ENCODE measurements around the gene PDIA3. TPM values are rescaled to one million over a fixed set of nuclear protein-coding genes. Genes with fewer than 3 reads are reported as not detected.
A peak's percentile ranks its signal among the peaks of the same experiment; 100 is the strongest.

Gene PDIA3
- total and polyA plus RNA-seq, 2 of the 13 experiments (the other 11 are each of a cell fraction or from before 2014, with no cell fraction given), result 238 to 433 TPM

DNA sequence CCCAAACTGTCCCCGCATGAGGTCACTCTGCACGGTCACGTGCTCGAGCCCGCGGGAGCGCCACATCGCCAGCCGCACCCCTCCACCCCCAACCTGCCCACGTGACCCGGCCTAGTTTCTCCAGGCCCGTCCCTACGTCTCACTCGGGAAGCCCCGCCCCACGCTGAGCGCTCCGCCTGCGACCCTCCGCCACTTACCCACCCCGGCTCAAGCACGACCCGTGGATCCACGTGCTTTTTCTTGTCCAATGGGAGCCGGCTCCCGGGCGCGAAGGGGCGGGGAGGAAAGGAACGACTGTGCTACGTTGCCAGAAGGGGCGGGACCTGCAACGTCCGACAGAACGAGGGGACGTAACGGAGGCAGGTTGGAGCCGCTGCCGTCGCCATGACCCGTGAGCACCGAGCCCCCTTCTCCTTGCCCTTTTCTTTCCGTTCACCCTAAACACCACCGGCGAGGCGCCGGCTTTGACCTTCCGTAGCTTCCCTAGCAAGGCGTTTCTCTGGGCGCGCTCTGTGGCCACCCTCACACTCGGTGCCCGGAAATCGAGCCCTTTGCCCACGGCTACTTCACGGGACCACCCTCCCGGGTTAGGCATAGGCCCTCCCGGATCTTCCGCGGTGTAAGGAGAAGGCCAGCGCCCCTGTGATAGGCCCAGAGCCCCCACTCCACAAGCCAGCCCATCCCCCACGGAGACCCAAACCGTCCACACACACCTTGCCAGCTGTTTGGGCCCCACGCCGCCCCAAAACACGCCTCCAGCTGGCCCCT lies 45.9 kb downstream of the PDIA3 start, which contains the start of gene SERF2 (continued):
- TF ChIP-seq ZNF766 (CRISPR knock-in tag; IDR thresholded peaks at IDR 0.05; ENCODE audit: borderline replicate concordance) (no peak), TAF15 (IDR thresholded peaks at IDR 0.05; ENCODE audit: low read depth, low read length, poor library complexity, severe bottlenecking) (no peak), ZNF549 (CRISPR knock-in tag; IDR thresholded peaks at IDR 0.05) (no peak), ZKSCAN5 (CRISPR knock-in tag; IDR thresholded peaks at IDR 0.05) (peak; percentile 30; the same call in 1 of the 2 replicates), CBX1 (IDR thresholded peaks at IDR 0.05; ENCODE audit: low read depth) (no peak), ZNF776 (CRISPR knock-in tag; IDR thresholded peaks at IDR 0.05) (peak; percentile 14; the same call in 1 of the 2 replicates), STAG1 (CRISPR knock-in tag; IDR thresholded peaks at IDR 0.05) (no peak), ZNF737 (CRISPR knock-in tag; IDR thresholded peaks at IDR 0.05; ENCODE audit: borderline replicate concordance) (no peak), CBFB (CRISPR knock-in tag; IDR thresholded peaks at IDR 0.05) (no peak)
- TF ChIP-seq, protein P1, sequence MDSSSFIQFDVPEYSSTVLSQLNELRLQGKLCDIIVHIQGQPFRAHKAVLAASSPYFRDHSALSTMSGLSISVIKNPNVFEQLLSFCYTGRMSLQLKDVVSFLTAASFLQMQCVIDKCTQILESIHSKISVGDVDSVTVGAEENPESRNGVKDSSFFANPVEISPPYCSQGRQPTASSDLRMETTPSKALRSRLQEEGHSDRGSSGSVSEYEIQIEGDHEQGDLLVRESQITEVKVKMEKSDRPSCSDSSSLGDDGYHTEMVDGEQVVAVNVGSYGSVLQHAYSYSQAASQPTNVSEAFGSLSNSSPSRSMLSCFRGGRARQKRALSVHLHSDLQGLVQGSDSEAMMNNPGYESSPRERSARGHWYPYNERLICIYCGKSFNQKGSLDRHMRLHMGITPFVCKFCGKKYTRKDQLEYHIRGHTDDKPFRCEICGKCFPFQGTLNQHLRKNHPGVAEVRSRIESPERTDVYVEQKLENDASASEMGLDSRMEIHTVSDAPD (CRISPR knock-in tag; IDR thresholded peaks at IDR 0.05), result no peak
- TF ChIP-seq, protein P2, sequence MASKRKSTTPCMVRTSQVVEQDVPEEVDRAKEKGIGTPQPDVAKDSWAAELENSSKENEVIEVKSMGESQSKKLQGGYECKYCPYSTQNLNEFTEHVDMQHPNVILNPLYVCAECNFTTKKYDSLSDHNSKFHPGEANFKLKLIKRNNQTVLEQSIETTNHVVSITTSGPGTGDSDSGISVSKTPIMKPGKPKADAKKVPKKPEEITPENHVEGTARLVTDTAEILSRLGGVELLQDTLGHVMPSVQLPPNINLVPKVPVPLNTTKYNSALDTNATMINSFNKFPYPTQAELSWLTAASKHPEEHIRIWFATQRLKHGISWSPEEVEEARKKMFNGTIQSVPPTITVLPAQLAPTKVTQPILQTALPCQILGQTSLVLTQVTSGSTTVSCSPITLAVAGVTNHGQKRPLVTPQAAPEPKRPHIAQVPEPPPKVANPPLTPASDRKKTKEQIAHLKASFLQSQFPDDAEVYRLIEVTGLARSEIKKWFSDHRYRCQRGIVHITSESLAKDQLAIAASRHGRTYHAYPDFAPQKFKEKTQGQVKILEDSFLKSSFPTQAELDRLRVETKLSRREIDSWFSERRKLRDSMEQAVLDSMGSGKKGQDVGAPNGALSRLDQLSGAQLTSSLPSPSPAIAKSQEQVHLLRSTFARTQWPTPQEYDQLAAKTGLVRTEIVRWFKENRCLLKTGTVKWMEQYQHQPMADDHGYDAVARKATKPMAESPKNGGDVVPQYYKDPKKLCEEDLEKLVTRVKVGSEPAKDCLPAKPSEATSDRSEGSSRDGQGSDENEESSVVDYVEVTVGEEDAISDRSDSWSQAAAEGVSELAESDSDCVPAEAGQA (IDR thresholded peaks at IDR 0.05; ENCODE audit: low read depth), result no peak
- TF ChIP-seq, protein P2 (CRISPR knock-in tag; IDR thresholded peaks at IDR 0.05; ENCODE audit: borderline replicate concordance), result no peak
- TF ChIP-seq, protein P3, sequence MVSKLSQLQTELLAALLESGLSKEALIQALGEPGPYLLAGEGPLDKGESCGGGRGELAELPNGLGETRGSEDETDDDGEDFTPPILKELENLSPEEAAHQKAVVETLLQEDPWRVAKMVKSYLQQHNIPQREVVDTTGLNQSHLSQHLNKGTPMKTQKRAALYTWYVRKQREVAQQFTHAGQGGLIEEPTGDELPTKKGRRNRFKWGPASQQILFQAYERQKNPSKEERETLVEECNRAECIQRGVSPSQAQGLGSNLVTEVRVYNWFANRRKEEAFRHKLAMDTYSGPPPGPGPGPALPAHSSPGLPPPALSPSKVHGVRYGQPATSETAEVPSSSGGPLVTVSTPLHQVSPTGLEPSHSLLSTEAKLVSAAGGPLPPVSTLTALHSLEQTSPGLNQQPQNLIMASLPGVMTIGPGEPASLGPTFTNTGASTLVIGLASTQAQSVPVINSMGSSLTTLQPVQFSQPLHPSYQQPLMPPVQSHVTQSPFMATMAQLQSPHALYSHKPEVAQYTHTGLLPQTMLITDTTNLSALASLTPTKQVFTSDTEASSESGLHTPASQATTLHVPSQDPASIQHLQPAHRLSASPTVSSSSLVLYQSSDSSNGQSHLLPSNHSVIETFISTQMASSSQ (IDR thresholded peaks at IDR 0.05; ENCODE audit: low read depth), result no peak
- TF ChIP-seq, protein P3 (CRISPR knock-in tag; IDR thresholded peaks at IDR 0.05; ENCODE audit: borderline replicate concordance), result peak; percentile 33; the same call in 1 of the 2 replicates
- TF ChIP-seq, protein P4, sequence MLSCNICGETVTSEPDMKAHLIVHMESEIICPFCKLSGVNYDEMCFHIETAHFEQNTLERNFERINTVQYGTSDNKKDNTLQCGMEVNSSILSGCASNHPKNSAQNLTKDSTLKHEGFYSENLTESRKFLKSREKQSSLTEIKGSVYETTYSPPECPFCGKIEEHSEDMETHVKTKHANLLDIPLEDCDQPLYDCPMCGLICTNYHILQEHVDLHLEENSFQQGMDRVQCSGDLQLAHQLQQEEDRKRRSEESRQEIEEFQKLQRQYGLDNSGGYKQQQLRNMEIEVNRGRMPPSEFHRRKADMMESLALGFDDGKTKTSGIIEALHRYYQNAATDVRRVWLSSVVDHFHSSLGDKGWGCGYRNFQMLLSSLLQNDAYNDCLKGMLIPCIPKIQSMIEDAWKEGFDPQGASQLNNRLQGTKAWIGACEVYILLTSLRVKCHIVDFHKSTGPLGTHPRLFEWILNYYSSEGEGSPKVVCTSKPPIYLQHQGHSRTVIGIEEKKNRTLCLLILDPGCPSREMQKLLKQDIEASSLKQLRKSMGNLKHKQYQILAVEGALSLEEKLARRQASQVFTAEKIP (CRISPR knock-in tag; IDR thresholded peaks at IDR 0.05; ENCODE audit: borderline replicate concordance), result no peak

All from HepG2 (cell line).